GM19099 (cell line): ENCODE results near the gene DSC1.

Experiments used
- POLR2A ChIP-seq: IDR thresholded peaks from 3 replicates; pipeline ENCODE4 v1.6.1; 2011; ENCODE audit warnings: low read depth; ENCODE audit not compliant: insufficient read length; ENCODE audit errors: extremely low read depth

Gene DSC1

DNA sequence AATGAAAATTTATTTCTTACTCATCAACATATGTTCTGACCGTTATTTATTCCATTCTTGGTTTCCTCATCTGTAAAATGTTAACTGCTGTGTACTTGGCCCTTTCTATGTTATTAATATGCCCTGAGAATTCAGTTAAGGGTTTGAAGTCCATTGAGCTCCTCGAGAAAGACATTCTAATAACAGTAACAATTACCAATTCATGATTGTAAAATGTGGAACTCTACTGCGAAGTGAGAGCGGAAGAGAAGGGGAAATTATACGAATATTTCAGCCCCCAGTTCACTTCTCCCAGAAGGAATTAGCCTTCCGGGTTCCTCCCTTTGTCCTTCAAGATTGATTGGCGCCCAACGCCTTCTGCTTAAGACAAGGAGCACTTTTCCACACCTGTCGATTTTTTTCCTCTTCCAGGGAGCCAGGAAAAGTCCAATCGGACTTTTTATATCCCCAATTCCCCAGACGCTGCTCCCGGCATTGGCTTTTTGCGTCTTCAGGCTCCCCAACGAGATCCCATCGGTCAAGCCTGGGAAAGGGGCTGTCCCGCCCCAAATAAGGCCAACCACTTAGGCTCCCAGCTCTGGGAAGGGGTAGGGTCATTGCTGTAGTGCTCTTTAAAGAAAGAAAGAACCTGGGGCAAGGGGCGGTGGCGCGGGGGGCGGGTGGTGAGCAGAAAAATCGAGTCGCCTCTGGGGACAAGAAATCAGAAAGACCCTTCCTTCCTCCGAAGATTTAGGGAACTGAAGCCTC lies 62.0 kb downstream of the DSC1 start:
- no peak for TF ChIP-seq POLR2A

DNA sequence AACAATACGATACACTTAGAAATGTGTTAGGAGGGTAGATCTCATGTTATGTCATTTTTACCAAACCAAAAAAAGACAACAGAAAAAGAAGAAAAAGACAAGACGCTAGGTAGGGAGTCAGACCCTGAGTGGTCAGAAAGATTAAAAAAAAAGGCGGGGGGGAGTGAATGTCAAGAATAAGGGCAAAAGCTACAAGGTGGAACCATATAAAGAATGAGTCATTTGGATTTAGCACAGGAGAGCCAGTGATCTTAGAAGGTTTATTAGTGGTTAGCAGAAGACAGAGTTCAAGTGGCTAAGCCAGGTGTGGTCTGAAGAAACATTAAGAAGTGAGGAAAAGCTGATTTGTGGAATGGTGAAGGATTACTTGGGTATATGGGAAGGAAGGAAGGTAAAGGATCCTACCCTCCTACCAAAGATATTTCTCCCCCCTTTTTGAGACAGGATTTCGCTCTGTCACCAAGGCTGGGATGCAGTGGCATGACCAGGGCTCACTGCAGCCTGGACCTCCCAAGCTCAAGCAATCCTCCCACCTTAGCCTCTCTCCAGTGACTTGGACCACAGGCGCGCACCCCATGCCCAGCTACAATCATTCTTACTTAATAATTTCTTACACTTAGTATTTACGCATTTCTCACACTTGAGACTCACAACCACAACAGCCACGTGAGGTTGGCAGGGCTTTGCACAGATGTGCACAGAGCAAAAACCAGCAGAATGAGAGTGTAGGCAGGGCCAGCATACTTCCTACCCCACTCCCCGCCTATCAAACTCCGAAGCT lies 63.0 kb downstream of the DSC1 start:
- no peak for TF ChIP-seq POLR2A

DNA sequence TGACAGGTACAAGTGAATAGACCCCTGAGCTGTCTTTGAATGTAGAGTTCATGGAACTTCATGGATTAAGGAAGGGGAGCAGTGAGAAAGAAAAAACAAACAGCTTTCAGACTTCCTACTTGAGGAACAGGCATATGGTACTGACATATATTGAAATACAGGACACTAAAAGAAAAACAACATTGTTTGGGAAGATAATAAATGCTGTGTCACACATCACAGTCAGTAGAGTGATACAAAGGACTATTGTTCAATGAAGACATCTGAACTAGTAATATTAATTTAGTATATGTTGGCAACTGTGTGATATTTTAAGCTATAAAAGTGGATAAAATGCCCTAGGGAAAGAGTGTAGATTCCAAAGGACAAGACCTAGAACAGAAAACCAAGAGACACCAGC lies 63.8 kb downstream of the DSC1 start:
- no peak for TF ChIP-seq POLR2A

DNA sequence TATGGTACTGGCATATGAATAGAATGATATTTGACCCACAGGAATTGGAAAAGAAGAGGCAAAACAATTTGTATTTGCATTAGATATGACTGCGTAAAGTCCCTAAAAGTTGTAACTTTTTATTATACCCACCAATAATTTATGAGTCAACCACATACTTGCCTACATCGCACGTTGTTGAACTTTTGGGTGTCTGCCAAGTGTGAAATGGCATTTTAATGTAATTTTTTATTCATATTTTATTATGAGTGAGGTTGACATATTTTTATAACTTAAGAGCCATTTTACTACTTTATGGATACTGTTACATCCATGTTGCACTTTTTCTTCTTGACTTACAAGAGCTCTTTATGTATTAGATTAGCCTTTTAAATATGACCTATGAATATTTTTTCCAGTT lies 65.0 kb downstream of the DSC1 start:
- TF ChIP-seq POLR2A: no peak

DNA sequence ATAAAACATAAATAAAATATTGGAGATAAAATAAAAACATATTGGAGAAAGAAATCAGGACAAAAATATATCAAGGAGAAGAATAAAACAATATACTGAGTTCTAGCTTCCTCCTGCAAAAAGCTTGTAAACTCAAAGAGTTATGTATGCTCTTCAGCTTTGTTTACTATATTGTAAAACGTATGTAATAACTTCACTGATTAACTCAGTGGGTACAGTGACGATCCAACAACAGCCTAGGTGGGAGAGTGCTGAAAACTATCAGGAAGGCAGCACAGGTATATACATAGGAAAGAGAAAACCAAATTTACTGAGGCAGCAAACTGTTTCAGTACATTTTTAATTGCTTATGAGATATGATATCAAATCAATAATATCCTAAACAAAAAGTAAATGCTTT lies 68.8 kb downstream of the DSC1 start:
- no peak for TF ChIP-seq POLR2A

DNA sequence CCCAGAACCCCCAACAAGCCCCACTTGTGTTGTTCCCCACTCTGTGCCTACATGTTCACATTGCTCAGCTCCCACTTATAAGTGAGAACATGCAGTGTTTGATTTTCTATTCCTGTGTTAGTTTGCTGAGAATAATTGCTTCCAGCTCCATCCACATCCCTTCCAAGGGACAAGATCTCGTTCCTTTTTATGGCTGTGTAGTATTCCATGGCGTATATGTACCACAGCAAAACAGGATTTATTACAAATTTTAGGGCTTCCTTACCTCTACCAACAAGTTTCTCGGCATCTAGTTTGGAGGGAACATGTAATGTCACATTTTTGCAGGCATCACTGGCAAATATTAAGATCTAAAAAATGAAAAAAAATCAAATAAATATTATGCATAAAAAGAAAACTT lies 69.4 kb downstream of the DSC1 start:
- TF ChIP-seq POLR2A: no peak

DNA sequence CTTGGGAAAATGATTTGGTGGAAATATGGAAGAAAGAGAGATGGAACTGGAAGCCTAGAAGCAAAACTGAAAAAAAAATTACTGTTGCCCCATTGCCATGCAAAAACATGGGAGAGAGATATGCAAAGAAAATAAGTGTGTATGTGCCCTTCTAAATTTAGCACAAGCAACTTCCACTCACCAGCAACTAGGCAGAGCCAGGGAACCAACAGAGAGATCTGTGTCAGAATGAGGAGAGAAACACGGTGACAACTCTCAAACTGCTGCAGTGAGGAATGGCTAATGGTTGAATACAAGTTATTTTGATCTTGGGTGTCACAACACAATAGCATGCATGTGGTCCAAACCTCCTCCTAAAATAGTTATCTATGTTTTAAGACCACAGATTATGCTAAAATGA lies 71.3 kb downstream of the DSC1 start:
- no peak for TF ChIP-seq POLR2A

DNA sequence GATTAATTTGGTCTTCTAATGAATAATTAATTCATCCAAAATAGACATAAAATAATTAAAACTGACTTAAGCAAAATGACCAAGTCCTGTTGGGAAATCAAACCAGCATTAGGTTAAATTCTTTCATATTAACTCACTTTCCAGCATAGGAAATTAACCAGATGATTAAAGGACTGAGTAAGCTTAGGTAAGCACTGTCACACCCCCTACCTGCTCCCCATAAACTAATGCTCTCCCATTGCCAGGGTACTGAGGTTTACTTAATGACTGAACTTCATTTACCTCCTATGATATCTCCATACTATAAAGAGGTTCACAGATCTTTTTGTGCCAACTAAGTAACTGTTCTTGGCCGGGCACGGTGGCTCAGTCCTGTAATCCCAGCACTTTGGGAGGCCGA lies 74.1 kb downstream of the DSC1 start:
- no peak for TF ChIP-seq POLR2A

DNA sequence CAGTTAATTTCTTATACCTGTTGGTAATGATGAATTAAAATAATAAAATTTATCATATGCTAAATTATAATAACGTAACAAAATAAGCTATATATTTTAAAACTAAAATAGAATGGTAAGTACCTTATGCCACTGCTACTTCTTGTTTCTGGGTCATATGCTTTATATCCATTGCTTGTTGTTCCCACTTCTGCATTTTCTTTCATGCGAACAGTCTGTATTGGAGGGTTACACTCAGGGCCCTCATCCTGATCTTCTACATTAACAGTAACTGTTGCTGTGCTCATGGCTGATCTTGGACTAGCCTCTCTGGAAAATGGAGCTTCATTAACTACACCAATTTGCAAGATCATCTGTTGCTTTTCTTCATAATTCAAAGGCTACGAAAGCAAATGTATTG lies 82.7 kb downstream of the DSC1 start:
- TF ChIP-seq POLR2A: no peak
